NCI-H2227 (cell line): ENCODE measurements around the gene DBNDD2.
A peak's percentile ranks its signal among the peaks of the same experiment; 100 is the strongest.

Experiments
- DNase-seq: peaks from one replicate; lab custom pipeline; 2025; ENCODE audit not compliant: unreplicated experiment; lab: John Stamatoyannopoulos, UW

Gene DBNDD2

GRCh38 chr20:45378191-45378590 lies 29.9 kb upstream of the DBNDD2 start, which contains the start of gene TP53TG5:
TSS of gene TP53TG5 (minus strand) at chr20:45378325. CDS start at chr20:45378236, 89 bp downstream.
- DNase-seq: no peak

DNA sequence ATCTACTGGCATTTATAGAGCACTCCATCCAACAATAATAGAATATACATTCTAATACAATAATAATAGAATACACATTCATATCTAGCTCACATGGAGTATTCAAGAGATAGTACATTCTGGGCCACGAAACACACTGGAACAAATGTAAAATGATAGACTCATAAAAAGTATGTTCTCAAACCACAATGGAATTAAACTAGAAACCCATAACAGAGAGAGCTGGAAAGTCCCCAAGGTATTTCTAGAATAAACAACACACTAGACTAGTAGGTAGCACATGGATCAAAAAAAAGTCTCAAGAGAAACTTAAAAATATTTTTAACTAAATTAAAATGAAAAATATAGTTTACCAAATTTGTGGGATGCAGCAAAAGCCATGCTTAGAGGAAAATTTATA lies 20.8 kb upstream of the DBNDD2 start:
- no peak for DNase-seq

DNA sequence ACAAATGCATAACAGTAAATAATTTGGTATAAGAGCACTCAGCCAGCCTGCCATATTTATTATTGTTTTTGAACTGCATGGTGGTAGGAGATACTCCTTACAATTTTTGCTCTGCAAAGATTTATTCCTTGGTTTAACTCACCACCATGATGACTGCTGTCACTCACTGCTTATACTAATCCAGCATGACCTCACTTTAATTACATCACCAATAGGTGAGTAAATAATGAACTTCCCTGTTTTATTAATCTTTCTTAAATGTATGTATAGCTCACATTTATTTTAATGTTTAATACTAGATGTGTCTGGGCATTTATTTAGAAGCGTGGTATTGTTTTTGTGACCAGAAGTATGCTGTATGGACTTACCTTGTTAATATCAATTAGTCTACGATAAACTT lies 17.2 kb upstream of the DBNDD2 start:
- DNase-seq: no peak

GRCh38 chr20:45391559-45391958 lies 16.5 kb upstream of the DBNDD2 start:
- no peak for DNase-seq

DNA sequence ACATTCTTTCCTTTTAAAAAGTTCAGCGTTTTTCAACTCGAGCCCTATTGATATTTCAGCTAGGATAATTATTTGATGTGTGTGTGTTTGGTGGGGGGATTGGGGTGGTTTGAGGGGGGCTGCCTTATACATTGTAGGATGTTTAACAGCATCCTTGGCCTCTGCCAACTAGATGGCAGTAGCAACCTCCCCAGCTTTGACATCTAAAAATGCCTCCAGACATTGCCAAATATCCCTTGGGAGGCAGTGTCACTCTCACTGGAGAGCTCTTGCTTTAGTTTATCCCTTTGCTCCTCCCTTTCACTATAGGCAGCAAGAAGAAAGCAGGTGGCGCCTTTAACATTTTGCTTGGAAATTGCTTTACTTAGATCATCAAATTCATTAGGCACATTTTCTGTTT lies 15.4 kb upstream of the DBNDD2 start:
- DNase-seq: peak; percentile 25

GRCh38 chr20:45394221-45395113 lies 13.6 kb upstream of the DBNDD2 start:
- DNase-seq: no peak

- no peak for DNase-seq
Observed at GRCh38 chr20:45395114-45395415, 13.0 kb upstream of the DBNDD2 start.

DNA sequence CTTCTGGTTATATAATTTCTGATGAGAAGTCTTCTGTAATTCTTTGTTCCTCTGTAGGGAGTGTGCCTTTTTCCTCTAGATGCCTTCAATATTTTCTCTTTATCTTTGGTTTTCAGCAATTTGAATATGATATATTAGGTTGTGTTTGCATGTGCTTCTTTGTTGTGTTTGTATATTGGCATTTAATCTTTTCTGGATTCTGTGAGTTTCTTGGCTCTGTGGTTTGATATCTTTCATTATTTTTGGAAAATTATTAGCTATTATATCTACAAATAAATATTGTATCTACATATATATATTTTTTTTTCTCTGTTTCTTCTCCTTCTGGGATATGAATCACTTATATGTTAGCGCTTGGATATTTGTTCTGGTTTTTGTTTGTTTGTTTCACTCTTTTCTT lies 9.1 kb upstream of the DBNDD2 start:
- no peak for DNase-seq

DNA sequence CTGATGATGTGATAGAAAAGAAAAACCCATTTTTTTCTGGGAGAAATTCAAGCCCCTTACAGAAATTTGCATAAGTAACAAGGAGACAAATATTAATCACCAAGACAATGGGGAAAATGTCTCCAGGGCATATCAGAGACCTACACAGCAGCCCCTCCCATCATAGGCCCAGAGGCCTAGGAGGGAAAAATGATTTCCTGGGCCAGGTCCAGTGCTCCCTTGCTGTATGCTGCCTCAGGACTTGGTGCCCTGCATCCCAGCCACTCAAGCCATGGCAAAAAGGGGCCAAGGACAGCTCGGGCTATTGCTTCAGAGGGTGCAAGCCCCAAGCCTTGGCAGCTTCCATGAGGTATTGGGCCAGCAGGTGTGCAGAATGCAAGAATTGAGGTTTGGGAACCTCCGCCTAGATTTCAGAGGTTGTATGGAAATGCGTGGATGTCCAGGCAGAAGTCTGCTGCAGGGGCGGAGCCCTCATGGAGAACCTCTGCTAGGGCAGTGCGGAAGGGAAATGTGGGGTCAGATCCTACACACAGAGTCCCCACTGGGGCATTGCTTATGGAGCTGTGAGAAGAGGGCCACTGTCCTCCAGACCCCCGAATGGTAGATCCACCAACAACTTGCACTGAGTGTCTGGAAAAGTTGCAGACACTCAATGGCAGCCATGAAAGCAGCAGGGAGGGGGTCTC lies 7.6 kb upstream of the DBNDD2 start:
- no peak for DNase-seq

DNA sequence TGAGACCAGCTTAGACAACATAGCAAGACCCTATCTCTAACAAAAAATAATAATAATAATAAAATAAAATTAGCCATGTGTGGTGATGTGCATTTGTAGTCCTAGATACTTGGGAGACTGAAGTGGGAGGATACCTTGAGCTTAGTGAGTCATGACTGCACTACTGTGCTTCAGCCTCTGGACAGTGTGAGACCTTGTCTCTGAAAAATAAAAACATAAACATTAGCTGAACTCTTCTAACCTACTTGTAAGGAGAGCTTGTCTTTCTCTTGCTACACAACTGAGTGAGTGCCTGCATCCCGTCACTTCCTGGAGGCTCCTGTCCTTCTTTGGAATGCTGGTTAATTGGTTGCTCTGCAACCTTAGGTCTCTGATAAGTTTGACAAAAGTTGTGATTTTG lies 5.1 kb upstream of the DBNDD2 start:
- no peak for DNase-seq

- peak; percentile 25 for DNase-seq
Observed at GRCh38 chr20:45404438-45404837, 3.7 kb upstream of the DBNDD2 start.

GRCh38 chr20:45405571-45406259 lies 2.4 kb upstream of the DBNDD2 start:
- DNase-seq: peak; percentile 46

DNA sequence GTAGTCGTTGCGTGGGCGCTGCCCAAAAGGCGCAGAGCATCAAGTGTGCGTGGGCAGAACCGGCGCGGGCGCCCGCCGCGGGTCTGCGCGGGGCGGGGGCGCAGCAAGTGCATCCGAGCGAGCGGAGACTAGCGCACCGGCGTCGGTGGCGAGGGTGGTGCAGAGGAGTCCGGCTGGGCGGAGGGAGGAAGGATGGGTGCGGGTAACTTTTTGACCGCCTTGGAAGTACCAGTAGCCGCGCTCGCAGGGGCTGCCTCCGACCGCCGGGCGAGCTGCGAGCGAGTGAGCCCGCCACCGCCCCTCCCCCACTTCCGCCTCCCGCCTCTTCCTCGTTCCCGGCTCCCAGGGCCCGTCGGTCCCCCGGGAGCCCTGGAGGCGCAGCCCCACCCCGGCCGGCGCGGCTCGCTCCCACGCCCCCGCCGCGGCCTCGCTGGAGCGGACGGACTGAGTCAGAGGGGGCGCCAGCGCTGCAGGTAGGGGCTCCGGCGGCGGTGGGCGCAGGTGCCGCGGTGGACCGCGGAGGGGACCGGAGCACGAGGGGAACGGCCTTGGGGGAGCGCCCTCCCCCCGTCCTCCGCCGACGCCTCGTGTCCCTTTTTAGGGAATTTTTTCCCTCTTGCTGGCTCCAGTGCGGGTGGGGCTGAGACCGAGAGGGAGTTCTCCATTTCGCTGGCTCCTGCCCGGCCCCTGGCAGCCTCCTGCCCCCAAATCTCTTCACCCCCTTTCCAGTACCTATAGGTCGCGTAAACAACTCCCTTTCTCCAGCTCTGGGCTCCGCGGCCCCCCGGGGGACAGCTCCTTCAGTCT lies 1.6 kb upstream of the DBNDD2 start:
- peak; percentile 61 for DNase-seq

DNA sequence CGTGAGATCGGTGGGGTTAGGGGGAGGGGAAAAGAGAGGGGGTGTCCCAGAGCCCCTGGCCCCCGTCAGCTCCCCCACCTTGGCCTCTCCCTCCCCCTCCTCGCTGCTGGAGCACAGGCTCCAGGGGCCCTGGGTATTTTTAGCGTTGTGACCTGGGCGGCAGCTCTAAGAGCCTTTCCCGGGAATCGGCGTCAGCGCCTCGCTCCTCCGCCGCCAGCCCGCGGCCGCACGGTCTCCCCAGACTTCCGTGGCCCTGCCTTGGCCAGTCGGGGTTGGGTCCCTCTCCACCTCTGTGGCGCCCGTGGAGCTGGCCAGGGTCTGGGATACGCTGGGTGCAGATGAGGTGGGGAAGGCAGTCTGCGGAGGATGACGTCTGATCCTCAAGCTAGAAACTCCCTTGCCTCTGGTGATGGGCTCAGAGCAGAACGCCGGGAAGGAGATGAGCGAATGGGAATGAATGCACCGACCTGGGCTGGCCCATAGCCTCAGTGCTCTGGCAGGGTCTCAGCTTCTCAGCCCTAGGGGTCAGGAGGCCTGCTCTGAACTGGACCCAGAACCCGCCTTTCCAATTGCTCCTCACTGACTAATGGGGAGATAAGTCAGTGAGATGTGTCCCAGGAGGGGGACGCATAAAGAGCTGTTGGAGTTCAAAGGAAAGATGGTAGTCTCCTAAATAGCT lies 883 bp upstream of the DBNDD2 start:
- DNase-seq: peak; percentile 55

DNA sequence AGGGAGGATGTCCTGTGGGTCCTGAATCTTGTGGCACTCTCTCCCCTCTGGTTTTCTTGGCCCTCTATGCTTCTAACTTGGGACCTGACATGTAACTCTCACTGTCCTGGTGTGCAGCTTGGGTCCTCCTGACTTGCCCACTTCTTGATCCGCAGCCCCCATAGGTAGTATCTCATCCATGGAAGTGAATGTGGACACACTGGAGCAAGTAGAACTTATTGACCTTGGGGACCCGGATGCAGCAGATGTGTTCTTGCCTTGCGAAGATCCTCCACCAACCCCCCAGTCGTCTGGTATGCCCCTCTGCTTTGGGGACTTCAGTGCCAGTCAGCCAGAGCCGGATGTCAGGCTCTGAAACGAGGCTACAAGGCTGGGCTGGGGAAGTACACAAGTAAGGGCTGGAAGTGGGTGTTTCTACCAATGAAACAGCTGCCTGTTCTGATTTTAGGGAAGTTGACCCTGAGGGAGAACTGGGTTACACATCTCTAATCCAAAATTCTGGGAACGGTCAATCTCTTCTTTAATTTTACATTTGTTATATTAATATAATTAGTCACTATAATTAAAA lies 641 bp downstream of the DBNDD2 start:
- no peak for DNase-seq

- DNase-seq: no peak
Observed at GRCh38 chr20:45409521-45410272, 1.6 kb downstream of the DBNDD2 start.

DNA sequence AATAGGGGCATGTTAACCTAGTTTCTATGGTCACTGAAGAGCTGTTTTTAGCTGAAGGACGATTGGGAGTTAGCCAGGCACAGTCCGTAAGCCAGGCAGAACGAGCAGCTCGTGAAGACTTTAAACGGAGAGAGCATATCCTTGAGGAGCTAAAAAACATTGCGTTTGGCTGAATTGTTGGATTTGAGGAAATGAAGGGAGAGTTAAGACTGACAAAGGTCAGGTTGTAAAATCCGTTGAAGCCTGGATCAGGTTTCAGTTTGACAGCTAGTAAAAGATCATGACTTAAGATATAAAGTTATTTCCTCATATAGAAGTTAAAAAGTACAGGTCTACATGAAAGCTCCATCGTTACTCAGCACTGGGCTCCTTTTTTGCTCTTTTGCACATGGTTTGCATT lies 2.8 kb downstream of the DBNDD2 start:
- DNase-seq: no peak

GRCh38 chr20:45412653-45413052 lies 4.6 kb downstream of the DBNDD2 start:
- DNase-seq: no peak

DNA sequence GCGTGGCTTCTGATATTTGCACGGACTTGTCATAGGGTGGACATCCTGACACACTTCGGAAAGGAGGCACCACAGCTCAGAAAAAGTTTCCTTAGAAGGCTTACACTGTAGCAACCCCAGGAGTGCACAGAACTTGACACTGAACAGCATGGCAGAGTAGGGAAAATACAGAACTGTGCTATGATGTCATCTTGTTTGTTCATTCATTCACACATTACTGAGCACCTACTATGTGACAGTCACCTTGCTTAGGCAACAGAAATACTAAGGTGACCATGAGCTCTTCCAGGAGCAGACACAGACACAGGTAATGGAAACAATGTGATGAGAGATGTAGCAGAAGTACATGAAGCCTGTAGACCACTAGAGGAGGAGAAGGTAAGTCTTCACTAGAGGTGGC lies 5.4 kb downstream of the DBNDD2 start:
- no peak for DNase-seq
